ENCODE data around the gene SEC22A.
"Not testable (repeated sequence)": the region's sequence is repeated elsewhere in the genome, so short reads cannot be mapped to it uniquely, and the experiment has no call there.

The SEC22A gene

DNA sequence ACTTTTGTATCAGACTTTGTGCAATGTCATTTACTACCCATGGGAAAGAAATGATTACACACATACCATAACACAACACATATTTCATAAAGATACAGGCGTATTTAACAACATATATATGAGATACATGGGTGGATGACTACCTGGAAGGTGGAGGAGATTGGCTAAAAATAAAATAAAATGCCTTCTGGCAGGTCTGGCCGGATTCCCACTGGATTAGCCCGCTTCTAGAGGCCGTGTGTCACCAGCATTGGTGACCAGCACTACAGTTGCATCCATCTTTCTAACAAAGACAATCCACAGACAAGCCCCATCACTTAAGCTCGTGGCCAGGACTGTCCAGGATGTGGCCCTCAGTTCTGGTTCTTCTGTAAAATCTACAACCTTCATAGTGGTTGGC is 21.0 kb upstream of the SEC22A start:
- DNase-seq (ENCODE audit: low spot score) = no peak

DNA sequence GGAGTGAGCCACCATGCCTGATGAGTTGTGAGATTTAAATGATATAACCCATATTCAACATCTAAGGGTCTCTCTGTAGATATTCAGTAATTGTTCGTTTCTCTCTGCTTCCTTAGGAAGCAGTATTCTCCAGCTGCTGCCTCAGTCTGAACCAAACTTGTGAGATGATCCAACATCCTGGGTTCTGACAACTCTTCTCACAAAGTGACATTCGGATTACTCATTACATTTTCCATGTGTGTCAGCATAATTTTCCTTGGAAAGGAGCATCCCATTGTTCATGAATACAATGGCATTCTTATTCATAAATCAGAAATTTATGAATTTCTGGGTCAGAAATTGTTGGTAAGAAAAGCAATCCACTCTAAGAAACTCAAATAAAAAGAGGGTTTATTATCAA is 15.0 kb upstream of the SEC22A start:
- no peak for DNase-seq (ENCODE audit: low spot score)

DNA sequence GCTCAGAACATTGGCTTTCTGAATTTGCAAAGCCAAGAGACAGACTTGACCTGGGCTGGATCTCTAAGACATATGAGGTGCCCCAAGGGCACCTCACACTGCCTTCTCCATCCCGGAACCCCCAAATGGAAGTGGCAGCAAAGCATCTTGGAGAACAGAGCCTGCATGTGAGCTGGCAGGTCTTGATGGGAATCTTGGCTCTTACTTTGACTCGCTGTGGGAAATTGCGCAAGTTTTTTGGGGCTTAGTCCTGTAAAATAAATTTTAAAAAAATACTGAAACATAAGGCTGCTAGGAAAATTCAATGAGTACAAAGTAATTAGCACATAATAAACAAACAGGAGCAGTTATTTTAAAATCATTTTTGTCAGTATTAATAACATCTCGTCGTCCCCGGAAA is 13.7 kb upstream of the SEC22A start:
- DNase-seq (ENCODE audit: low spot score) = no peak

DNA sequence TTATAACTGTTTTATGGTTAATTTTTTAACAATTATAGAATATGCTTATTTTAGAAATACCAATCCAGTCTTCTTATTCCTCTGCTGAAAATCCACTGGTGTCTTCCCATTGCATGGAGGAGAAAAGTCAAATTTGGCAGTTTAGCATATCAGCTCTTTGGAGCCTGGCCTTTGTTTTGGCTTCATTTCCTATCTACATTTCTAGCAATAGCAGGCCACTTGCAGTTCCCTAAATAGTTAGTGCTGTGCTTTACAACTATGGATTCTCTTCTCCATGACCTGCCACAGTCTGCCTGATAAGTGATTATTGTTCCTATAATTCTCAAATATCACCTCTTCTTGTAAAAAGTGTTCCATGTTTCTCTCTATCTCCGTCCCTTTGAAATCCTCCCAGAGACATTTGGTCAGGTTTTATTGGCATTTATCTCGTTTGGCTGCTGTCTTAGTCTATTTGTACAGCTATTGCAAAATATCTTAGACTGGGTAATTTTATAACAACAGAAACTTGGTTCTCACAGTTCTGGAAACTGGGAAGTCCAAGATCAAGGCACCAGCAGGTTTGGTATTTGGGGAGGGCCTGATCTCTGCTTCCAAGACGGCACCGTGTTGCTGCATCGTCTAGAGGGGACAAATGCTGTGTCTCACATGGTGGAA is 8.2 kb upstream of the SEC22A start:
- no peak for DNase-seq (ENCODE audit: low spot score)

DNA sequence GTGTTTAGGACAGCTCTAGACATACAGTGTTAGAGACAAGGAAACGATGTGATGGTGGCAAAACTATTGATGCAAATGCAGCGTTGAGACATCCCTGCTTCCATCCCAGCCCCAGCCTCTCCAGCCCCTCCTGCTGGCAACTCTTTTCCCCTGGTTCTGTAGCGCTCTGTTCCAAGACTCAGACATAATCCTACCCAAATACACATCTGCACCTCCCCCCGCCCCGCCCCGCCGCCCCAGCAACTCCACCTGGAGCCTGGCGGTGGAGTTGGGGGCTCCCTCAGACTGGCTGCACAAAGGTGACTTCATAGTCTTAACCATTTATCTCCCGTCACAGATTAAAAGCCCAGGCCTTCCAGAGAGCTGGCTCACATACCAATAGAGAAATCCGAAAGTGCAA is 7.2 kb upstream of the SEC22A start:
- DNase-seq (ENCODE audit: low spot score) = no peak

DNA sequence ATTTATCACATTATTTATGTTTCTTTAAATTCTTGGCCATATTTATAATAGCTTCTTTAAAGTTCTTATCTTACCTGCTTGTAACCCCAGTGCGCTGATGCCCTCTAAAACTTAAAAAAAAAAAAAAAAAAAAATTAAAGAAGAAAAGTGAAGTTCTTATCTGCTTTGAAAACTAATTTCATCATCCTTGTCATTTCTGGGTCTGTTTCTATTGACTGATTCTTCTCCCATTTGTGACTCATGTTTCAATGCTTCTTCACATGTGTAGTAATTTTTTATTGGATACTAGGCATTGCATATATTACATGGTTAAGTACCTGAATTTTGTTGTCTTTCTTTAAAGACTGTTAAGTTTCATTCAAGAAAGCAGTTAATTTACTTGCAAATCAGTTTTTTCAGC is 3.4 kb upstream of the SEC22A start:
- no peak for DNase-seq (ENCODE audit: low spot score)

DNA sequence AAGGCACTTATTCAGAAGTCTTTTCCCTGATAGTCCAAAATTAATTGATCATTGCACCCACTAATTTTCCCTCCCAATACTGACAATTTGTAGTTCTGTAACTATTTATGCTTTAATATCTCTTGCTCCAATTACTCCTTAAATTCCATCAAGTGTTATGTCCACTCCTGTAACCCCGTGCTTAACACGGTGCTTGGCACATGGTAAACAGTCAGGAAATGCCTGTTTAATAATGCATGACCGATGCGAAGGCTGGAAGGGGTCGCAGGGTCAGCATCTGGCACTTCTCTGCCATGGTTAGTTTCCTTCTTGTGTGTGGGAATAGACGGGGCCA is 553 bp upstream of the SEC22A start:
- DNase-seq (ENCODE audit: low spot score) = no peak

DNA sequence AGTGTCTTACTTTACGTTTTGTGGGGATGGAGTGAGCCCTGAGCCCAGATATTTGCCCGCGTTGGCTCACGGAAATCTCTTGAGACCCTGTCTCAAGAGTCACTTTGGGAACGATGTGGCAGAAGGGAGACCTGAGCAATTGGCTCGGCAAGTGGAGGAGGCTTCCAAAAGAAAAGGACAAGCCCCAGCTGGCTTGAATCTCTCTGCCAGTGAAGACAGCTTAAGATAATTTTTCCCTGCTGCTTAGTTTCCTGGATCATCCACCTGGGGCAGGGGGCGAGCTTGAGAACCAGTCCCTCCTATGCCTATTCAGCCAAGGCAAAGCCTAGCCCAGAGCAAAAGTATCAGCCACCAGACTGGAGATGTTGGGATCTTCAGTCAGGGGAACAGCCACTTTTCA is 708 bp downstream of the SEC22A start:
- no peak for DNase-seq (ENCODE audit: low spot score)

DNA sequence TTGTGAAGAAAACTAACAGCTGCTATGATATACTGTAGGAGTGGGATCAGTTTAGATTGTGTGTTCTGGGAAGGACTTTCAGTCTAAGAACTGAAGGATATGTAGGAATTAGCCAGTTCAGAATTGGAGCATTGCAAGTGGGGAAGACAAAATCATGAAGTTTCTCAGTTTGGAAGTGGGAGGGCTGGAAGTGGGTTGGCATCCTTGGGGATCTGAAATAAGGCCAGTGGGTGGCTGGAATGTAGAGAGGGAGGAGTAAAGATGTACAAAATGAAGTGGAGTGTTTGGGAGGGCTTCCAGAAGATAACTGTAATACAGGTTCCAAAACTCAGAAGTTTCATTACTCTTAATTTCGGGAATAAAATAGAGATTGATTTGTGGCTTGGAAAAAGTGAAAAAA is 17.2 kb downstream of the SEC22A start:
- DNase-seq (ENCODE audit: low spot score) = no peak

DNA sequence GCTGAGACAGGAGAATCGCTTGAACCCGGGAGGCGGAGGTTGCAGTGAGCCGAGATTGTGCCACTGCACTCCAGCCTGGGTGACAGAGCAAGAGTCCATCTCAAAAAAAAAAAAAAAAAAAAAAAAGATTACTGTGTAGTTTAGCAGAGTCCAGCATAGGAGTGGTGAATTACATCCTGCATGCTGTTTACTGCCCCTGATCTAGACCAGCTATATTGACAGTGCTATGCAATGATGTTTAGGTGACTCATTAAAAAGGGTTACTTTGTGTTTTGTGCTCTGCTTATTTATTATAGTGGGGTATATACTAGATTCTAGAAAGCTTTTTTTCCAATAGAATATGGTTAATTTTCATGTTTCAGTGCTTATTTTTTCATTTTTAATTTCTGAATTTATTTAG is 19.6 kb downstream of the SEC22A start:
- not testable (repeated sequence) for DNase-seq (ENCODE audit: low spot score)

DNA sequence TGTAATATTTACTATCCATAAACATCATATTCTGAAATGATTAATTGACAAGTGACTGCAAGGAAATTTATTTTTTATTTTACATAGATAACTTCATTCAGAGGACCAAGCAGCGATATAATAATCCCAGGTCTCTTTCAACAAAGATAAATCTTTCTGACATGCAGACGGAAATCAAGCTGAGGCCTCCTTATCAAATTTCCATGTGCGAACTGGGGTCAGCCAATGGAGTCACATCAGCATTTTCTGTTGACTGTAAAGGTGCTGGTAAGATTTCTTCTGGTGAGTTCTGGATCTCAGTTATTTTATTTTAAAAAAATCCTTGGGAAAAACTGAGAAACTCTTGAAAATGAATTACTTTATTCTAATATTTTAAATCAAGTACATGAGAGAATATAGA is 23.3 kb downstream of the SEC22A start:
- no peak for DNase-seq (ENCODE audit: low spot score)

DNA sequence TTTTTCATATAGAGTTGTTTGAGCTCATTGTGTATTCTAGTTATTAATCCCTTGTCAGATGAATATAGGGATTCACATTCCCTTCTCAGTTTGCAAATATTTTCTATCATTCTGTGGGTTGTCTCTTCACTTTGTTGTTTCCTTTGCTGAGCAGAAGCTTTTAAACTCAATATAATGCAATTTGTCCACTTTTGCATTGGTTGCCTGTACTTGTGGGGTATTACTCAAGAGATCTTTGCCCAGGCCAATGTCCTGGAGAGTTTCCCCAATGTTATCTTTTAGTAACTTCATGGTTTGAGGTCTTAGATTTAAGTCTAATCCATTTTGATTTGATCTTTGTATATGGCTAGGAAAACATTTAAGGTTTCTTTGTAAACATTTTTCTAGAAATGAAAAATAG is 24.8 kb downstream of the SEC22A start:
- no peak for DNase-seq (ENCODE audit: low spot score)

DNA sequence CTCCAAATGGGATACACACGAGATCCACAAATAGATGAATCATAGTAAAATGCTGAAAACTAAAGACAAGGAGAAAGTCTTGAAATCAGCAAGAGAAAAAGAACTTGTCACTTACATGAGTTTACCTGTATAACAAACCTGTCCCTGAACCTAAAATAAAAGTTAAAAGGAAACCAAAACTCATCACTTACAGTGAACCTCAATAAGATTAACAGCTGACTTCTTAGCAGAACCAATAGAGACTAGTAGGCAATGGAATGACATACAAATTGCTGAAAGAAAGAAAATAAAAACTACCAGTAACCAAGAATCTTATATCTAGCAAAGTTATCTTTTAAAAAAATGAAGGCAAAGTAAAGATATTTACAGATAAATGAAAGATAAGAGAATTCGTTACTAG is 27.4 kb downstream of the SEC22A start:
- DNase-seq (ENCODE audit: low spot score) = peak; percentile 22

DNA sequence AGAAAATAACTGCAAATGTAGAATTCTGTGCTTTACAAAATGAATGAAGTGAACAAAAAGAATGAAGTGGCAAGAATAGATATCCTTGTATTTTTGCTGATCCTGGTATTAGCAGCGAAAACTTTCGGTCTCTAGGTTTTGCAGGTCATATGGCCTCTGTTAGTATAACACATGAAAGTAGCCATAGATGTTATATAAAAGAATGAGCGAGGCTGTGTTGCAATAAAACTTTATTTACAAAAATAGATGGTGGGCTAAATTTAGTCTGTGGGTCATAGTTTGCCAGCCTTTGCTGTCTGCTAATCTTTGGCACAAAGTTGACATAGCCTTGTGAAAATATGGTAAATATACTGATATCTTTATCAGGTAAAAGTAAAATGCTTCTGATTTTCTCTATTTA is 35.2 kb downstream of the SEC22A start:
- no peak for DNase-seq (ENCODE audit: low spot score)

DNA sequence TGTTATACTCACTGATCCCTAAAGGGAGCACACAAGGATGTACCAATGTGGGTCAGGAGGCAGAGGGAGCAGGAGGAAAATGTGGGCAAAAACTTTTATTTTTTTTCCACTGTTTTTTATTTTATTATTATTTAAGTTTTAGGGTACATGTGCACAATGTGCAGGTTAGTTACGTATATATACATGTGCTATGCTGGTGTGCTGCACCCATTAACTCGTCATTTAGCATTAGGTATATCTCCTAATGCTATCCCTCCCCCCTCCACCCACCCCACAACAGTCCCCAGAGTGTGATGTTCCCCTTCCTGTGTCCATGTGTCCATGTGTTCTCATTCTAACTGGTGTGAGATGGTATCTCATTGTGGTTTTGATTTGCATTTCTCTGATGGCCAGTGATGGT is 37.4 kb downstream of the SEC22A start:
- DNase-seq (ENCODE audit: low spot score) = not testable (repeated sequence)

DNA sequence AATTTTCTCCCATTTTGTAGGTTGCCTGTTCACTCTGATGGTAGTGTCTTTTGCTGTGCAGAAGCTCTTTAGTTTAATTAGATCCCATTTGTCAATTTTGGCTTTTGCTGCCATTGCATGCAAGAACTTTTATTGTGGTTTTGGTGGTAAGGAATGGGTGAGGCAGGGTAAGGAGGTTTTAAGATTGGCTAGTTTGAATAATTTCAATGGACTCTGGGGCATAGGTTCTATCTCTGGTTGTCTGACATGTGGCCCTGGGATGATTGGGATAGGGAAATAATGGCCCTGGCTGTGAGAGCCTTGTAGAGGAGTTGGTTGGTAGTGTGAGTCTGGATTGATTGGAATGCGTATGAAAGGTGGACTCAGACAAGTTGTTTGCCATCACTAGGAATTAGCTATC is 38.0 kb downstream of the SEC22A start:
- DNase-seq (ENCODE audit: low spot score) = no peak

DNA sequence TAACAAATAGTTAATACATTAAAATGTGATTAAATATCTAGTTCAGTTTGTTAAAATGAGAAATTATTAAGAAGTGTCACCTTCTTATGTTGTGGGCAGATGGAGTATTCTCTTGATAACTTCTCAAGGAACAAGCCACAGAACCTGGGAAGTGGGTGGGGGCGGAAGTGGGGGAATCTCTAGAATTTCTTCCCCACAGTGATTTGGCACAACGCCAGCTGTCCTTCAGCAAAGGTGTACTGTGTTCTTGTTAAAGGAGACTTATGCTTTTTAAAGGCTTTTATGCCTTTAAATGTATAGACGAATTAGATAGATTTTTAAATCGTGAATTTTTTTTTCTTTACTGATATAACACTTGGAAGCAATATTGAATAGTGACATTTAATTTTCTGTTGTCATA is 42.4 kb downstream of the SEC22A start:
- no peak for DNase-seq (ENCODE audit: low spot score)

DNA sequence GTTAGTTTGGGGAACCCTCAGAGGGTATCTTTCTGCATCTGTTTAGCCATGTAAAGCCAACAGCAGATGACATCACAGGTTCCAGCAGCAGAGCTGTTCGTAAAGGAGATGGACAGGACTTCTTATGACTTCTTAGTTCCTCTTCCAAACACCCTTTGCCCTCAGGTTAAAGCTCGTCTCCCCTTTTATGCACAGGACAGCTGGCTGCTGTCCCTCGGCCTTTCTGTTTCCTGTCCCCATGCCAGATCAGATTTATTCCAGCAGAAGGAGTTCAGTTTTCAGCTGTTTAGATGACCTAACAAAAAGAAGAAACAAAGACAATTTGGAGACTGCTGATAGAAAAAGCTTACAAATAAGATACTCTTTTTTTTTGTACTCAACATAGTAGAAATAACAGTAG is 45.1 kb downstream of the SEC22A start:
- DNase-seq (ENCODE audit: low spot score) = no peak

DNA sequence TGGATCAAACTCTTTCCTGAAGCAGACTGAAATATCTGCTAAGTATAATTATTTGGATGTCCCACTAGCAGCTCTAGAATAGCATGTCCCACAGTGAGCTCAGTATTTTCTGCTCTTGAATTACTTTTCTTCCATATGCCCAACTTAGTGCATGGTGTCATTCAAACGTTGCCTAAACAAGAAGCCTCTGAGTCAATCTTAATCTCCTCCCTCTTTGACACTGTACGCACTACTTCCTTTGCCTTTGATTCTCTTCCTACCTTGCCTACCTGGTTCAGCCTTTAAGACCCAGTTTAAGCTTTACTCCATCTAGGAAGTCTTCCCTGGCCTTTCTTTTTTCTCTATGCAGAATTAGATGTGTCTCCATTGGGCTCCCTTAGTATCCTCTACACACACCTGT is 54.5 kb downstream of the SEC22A start:
- DNase-seq (ENCODE audit: low spot score) = no peak

DNA sequence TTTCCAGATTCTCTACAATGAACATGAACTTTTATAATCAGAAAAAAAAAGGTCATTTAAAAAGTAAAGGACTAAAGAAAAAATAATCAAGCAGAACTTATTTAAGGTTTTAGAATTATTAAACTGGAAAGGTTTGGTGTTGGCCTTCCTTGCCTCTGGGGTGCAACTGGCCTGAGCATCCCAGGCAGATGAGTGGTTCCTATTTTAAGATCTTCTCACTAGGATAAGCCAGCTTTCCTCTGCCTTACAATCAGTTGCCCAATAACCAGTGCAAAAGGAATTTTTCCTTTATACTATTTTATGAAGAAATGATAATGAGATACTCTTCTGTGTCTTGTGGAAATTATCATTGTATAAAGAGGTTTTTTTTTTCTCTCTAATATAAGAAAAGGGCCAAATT is 56.6 kb downstream of the SEC22A start:
- no peak for DNase-seq (ENCODE audit: low spot score)

DNA sequence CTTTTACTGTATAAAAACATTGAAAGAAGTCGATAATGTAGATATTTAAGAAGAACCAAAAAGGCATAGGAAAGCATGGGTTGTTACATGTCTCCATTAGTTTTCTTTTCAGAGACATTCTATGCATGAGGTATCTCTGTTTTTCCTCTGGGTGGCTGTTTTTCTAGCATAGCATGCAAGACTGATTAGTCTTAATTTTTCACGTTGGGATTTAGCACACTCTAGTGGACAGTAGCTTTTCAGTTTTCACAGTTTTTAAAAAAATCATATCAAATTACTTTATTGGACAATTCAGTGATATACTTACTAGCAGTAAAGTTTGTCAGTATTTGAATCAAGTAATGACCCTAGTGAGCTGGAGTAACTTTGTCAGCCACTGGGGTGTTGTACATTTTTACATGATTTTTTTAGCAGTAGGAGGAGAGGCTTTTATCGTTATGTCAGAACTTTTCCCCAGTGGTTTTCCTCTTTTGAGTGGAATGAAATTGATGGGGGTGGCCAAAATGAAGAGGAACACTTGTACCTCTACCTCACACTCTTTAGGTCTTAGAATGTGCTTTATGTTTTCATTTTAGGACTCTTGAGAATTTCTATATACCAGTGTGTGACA is 57.2 kb downstream of the SEC22A start:
- DNase-seq (ENCODE audit: low spot score) = peak; percentile 66

DNA sequence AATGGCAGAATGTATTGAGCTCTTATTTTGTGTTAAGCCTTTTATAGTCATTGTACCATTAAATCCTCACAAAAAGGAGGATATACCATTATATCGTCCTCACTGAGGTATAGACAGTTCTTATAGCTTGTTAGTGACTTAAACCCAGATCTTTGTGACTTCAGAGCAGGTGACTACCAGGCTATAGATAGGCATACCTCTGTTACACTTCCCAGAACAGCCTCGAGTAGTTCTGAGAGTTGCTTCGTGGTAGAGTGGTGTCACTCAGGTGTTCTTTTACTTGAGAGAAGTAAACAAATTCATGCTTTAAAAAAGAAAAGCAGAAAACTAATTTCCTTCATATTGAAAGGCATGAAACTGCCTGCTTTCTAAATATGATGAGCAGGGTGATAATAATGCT is 59.9 kb downstream of the SEC22A start:
- no peak for DNase-seq (ENCODE audit: low spot score)

DNA sequence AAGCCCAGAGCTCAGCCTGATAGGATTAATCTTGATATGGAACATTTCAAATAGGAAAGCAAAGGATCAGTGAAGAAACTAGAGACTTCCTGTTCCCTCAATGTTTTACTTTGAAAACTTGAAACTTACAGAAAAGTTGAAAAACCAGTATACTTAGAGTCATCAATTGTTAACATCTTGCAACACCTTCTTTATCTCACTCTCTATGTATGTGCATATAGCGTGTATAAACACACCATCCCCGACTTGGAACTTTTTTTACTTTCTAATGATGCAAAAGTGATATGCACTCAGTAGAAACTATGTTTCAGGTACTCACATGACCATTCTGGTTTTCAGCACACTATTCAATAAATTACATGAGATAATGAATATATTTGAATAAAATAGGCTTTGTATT is 60.5 kb downstream of the SEC22A start:
- DNase-seq (ENCODE audit: low spot score) = no peak

DNA sequence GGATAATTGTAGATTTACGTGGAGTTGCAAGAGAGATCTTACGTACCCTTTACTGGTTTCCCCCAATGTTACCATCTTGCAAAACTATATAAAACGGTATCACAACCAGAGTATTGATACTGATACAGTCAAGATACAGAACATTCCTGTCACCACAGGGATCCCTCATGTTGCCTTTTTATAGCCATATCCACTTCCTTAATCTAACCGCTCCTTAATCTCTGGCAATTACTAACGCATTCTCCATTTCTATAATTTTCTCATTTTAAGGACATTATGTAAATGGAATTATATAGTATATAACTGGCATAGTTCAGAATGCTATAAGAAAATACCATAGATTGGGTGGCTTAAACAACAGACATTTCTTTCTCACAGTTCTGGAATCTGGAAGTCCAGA is 61.1 kb downstream of the SEC22A start:
- no peak for DNase-seq (ENCODE audit: low spot score)

DNA sequence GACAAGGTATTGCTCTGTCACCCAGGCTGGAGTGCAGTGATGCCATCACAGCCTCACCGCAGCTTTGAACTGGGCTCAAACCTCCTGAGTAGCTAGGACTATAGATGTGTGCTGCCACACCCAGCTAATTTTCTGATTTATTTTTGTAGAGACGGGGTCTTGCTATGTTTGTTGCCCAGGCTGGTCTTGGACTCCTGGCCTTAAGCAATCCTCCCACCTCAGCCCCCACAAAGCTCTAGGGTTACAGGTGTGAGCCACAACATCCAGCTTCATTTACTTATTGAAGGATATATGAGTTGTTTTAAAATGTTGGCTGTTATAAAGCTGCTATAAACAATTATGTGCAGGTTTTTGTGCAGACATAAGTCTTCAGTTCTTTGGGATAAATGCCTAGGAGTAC is 62.2 kb downstream of the SEC22A start:
- no peak for DNase-seq (ENCODE audit: low spot score)

Measured in SW480 (cell line).